Measurements from ENCODE around the gene PRX. TPM values are rescaled to one million over a fixed set of nuclear protein-coding genes. Genes with fewer than 3 reads are reported as not detected.
A peak's percentile ranks its signal among the peaks of the same experiment; 100 is the strongest.

PRX gene
- polyA plus RNA-seq, 3 donors, result 0.13 to 0.76 TPM; not detected in 1

GRCh38 chr19:40377876-40378385 lies 35.2 kb downstream of the PRX start:
- H3K4me2 ChIP-seq (replicated peaks; ENCODE audit: extremely low read depth, low read length, poor library complexity, severe bottlenecking), result no peak overlapping the region
- WGBS (ENCODE audit: insufficient coverage), result 96% methylated on average over 19 of the region's 25 CpGs
- H3K4me1 Mint-ChIP-seq, result peaks cover under 1% of the 10 kb centered on the region
- H3K27ac Mint-ChIP-seq, result peak overlapping the region in 2 of 7 donors; percentile 0 to 75
- H3K27me3 Mint-ChIP-seq (ENCODE audit: low read depth in 3 of 3), result peaks cover 0 to 1% (median 0%) of the 10 kb centered on the region in 3 donors
- peaks cover under 1 to 3% of the 10 kb centered on the region in 2 donors for H3K4me1 ChIP-seq (ENCODE audit: control insufficient read depth in 1 of 2, insufficient read depth in 2 of 2, low read length in 2 of 2)
- H4K20me1 ChIP-seq (ENCODE audit: insufficient read depth, low read length), result peaks cover 4% of the 10 kb centered on the region
- H3K79me2 ChIP-seq (ENCODE audit: insufficient read depth, low read length), result no peaks in the 10 kb centered on the region
- H3K36me3 ChIP-seq (replicated peaks in 1 of 2; ENCODE audit: control insufficient read depth in 1 of 2, insufficient read depth in 2 of 2, low read length in 2 of 2), result peaks cover 37 to 67% of the 10 kb centered on the region in 2 donors
- TF ChIP-seq, protein P1, sequence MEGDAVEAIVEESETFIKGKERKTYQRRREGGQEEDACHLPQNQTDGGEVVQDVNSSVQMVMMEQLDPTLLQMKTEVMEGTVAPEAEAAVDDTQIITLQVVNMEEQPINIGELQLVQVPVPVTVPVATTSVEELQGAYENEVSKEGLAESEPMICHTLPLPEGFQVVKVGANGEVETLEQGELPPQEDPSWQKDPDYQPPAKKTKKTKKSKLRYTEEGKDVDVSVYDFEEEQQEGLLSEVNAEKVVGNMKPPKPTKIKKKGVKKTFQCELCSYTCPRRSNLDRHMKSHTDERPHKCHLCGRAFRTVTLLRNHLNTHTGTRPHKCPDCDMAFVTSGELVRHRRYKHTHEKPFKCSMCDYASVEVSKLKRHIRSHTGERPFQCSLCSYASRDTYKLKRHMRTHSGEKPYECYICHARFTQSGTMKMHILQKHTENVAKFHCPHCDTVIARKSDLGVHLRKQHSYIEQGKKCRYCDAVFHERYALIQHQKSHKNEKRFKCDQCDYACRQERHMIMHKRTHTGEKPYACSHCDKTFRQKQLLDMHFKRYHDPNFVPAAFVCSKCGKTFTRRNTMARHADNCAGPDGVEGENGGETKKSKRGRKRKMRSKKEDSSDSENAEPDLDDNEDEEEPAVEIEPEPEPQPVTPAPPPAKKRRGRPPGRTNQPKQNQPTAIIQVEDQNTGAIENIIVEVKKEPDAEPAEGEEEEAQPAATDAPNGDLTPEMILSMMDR (IDR thresholded peaks at IDR 0.05), result no peak
- no peak overlapping the region for H3K27ac ChIP-seq (ENCODE audit: low read depth in 1 of 2, low read length in 2 of 2)
- H3K9ac ChIP-seq (ENCODE audit: insufficient read depth, low read length, poor library complexity, severe bottlenecking), result no peak overlapping the region
- H2AFZ ChIP-seq (ENCODE audit: insufficient read depth, low read depth, low read length, poor library complexity, severe bottlenecking), result no peak overlapping the region
- intact Hi-C loops (cut with micrococcal nuclease), result no loop called here
- H3K4me3 ChIP-seq (replicated peaks in 1 of 3; ENCODE audit: low read depth in 2 of 3, low read length in 3 of 3), result no peak overlapping the region
- H3K9me3 ChIP-seq (replicated peaks in 1 of 2; ENCODE audit: control insufficient read depth in 1 of 2, insufficient read depth in 1 of 2, low read length in 2 of 2), result no peaks in the 10 kb centered on the region
- no peak overlapping the region for H3K4me3 Mint-ChIP-seq
- DNase-seq, result no peak
- no peaks in the 10 kb centered on the region for H3K9me3 Mint-ChIP-seq
- H3K36me3 Mint-ChIP-seq, result peaks cover 43 to 72% of the 10 kb centered on the region in 2 donors
- H3K27me3 ChIP-seq (ENCODE audit: control insufficient read depth in 2 of 2, insufficient read depth in 2 of 2, low read length in 2 of 2), result no peaks in the 10 kb centered on the region

- Histone ChIP-seq H3K27me3 (ENCODE audit: control insufficient read depth in 2 of 2, insufficient read depth in 2 of 2, low read length in 2 of 2) (no peaks in the 10 kb centered on the region), H3K79me2 (ENCODE audit: insufficient read depth, low read length) (no peaks in the 10 kb centered on the region), H3K4me3 (replicated peaks in 1 of 3; ENCODE audit: low read depth in 2 of 3, low read length in 3 of 3) (no peak overlapping the region), H3K36me3 (replicated peaks in 1 of 2; ENCODE audit: control insufficient read depth in 1 of 2, insufficient read depth in 2 of 2, low read length in 2 of 2) (peaks cover 49 to 82% of the 10 kb centered on the region in 2 donors), H2AFZ (ENCODE audit: insufficient read depth, low read depth, low read length, poor library complexity, severe bottlenecking) (no peak overlapping the region), H3K27ac (ENCODE audit: low read depth in 1 of 2, low read length in 2 of 2) (no peak overlapping the region), H3K9me3 (replicated peaks in 1 of 2; ENCODE audit: control insufficient read depth in 1 of 2, insufficient read depth in 1 of 2, low read length in 2 of 2) (no peaks in the 10 kb centered on the region), H3K9ac (ENCODE audit: insufficient read depth, low read length, poor library complexity, severe bottlenecking) (no peak overlapping the region), H4K20me1 (ENCODE audit: insufficient read depth, low read length) (peaks cover 4% of the 10 kb centered on the region), H3K4me1 (ENCODE audit: control insufficient read depth in 1 of 2, insufficient read depth in 2 of 2, low read length in 2 of 2) (peaks cover 4 to 11% of the 10 kb centered on the region in 2 donors), H3K4me2 (replicated peaks; ENCODE audit: extremely low read depth, low read length, poor library complexity, severe bottlenecking) (no peak overlapping the region)
- DNase-seq, result no peak
- no peak overlapping the region for H3K4me3 Mint-ChIP-seq
- H3K27ac Mint-ChIP-seq, result peak overlapping the region in 1 of 7 donors; percentile 61
- WGBS (ENCODE audit: insufficient coverage), result 68% methylated on average over 16 of the region's 17 CpGs
- intact Hi-C loops (cut with micrococcal nuclease), result no loop called here
- TF ChIP-seq, protein P1 (IDR thresholded peaks at IDR 0.05), result no peak
- no peaks in the 10 kb centered on the region for H3K9me3 Mint-ChIP-seq
- peaks cover 8% of the 10 kb centered on the region for H3K4me1 Mint-ChIP-seq
- peaks cover 0 to 1% (median 0%) of the 10 kb centered on the region in 3 donors for H3K27me3 Mint-ChIP-seq (ENCODE audit: low read depth in 3 of 3)
- H3K36me3 Mint-ChIP-seq, result peaks cover 59 to 87% of the 10 kb centered on the region in 2 donors
These were observed 36.8 kb downstream of the PRX start for GRCh38 chr19:40376286-40376862.
